Chondrocyte (in vitro differentiated cells): ENCODE results near the gene SHH. TPM values are rescaled to one million over a fixed set of nuclear protein-coding genes. Genes with fewer than 3 reads are reported as not detected.

ENCODE experiments used
- DNase-seq: peaks from one replicate; pipeline ENCODE4 v3.0.0; 2021; ENCODE audit warnings: mixed read lengths, low spot score
- H3K27ac Mint-ChIP-seq: one replicate; pipeline ENCODE4 v1.8.0; 2021; ENCODE audit warnings: mild to moderate bottlenecking, moderate library complexity, mixed read lengths; ENCODE audit not compliant: unreplicated experiment
- H3K27me3 Mint-ChIP-seq: 2 replicates; pipeline ENCODE4 v1.8.0; 2021; ENCODE audit warnings: low read depth, mixed read lengths
- H3K36me3 Mint-ChIP-seq: 2 replicates; pipeline ENCODE4 v1.8.0; 2021; ENCODE audit warnings: low read depth, mixed read lengths
- H3K4me1 Mint-ChIP-seq: 2 replicates; pipeline ENCODE4 v1.8.0; 2021; ENCODE audit warnings: low read depth, mild to moderate bottlenecking, mixed read lengths
- H3K4me3 Mint-ChIP-seq: one replicate; pipeline ENCODE4 v1.8.0; 2021; ENCODE audit warnings: mild to moderate bottlenecking, moderate library complexity, mixed read lengths; ENCODE audit not compliant: unreplicated experiment
- H3K9me3 Mint-ChIP-seq: 2 replicates; pipeline ENCODE4 v1.8.0; 2021; ENCODE audit warnings: low read depth, mixed read lengths
- CTCF ChIP-seq: fragments of 200-600 bp; sonication (generic); IDR thresholded peaks from 2 replicates; pipeline ENCODE4 v1.5.0; 2021; ENCODE audit warnings: antibody characterized with exemption, mild to moderate bottlenecking, moderate library complexity
- total RNA-seq: library from RNA; stranded (reverse); gene quantifications from 3 replicates; pipeline ENCODE4 v1.2.1, GENCODE V29; 2021

Gene SHH
- total RNA-seq, 1 donor from 2014 or later = not detected

DNA sequence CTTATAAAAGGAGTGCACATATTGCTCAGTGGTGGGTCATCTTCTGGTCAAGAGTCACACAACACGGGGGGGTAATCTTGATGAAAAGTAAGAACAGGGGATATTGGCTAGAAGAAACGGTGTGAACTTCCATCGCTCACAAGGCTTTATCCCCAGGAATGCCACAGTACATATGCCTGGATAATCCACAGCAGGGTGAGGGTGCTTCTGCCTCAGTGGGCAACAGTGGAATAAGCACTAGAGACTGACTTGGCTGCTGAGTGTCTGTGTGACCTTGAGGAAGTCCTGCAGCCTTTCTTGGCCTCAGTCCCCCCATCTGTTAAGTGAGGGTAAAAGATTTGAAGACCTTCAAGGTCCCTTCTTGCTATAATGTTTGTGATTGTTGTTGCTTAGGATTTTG is 44.9 kb upstream of the SHH start:
- no peak overlapping the region for H3K4me3 Mint-ChIP-seq
- peaks cover 14% of the 10 kb centered on the region for H3K27me3 Mint-ChIP-seq
- peaks cover 3% of the 10 kb centered on the region for H3K4me1 Mint-ChIP-seq
- TF ChIP-seq CTCF = no peak
- DNase-seq = no peak
- H3K36me3 Mint-ChIP-seq = no peaks in the 10 kb centered on the region
- H3K9me3 Mint-ChIP-seq = peaks cover 10% of the 10 kb centered on the region
- no peak overlapping the region for H3K27ac Mint-ChIP-seq

DNA sequence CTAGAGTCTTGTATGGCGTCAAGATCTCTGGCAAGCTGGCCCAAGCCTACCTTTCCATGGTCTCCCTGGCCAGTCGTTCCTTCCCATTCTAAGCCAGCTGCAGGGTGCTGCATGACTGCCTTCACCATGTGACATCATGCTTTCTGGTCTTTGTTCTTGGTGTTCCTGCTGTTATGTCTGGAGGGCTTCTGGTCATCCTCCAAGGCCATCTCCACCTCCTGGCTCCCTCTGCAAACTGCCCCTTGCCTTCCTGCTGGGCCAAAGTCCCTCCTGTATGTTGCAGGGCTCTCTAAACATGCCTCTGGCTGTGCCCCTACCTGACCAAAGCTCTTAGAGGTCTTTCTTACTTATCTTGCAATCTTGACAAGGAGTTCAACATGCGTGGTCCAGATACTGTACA is 44.4 kb upstream of the SHH start:
- peak; percentile 20 for DNase-seq
- Mint-ChIP-seq H3K27ac (no peak overlapping the region), H3K36me3 (no peaks in the 10 kb centered on the region), H3K27me3 (peaks cover 11% of the 10 kb centered on the region), H3K9me3 (peaks cover 10% of the 10 kb centered on the region), H3K4me3 (no peak overlapping the region), H3K4me1 (peaks cover 3% of the 10 kb centered on the region)
- no peak for TF ChIP-seq CTCF

- Mint-ChIP-seq H3K9me3 (peaks cover 10% of the 10 kb centered on the region), H3K27me3 (peaks cover 21% of the 10 kb centered on the region), H3K27ac (no peak overlapping the region), H3K36me3 (no peaks in the 10 kb centered on the region), H3K4me3 (no peak overlapping the region), H3K4me1 (no peaks in the 10 kb centered on the region)
- DNase-seq = no peak
- TF ChIP-seq CTCF = no peak
These were observed 40.4 kb upstream of the SHH start for GRCh38 chr7:155852426-155853301.

DNA sequence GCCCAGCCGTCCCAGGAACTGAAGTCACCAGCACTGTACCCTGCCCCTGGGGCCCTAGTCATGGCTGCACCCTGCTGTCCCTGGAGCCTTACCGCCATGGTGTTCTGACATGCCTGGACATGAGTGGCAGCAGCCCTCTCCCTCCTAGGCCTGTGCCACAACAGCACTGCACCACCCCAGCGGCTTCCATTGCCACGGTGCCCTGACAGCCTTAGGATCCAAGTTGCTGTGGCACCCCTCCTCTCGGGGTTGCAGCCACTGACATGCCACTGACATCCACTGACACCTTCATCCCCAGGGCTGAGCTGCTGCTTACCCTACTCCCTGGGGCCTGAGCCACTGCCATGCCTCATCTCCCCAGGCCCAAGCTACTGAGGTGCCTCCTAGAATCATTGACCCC is 39.6 kb upstream of the SHH start:
- no peaks in the 10 kb centered on the region for H3K36me3 Mint-ChIP-seq
- peaks cover 21% of the 10 kb centered on the region for H3K27me3 Mint-ChIP-seq
- no peak for TF ChIP-seq CTCF
- DNase-seq = no peak
- H3K27ac Mint-ChIP-seq = no peak overlapping the region
- H3K4me3 Mint-ChIP-seq = no peak overlapping the region
- H3K9me3 Mint-ChIP-seq = peaks cover 10% of the 10 kb centered on the region
- H3K4me1 Mint-ChIP-seq = no peaks in the 10 kb centered on the region

GRCh38 chr7:155850766-155851678 is 38.8 kb upstream of the SHH start:
- H3K27me3 Mint-ChIP-seq = peaks cover 18% of the 10 kb centered on the region
- H3K4me3 Mint-ChIP-seq = no peak overlapping the region
- H3K4me1 Mint-ChIP-seq = no peaks in the 10 kb centered on the region
- H3K27ac Mint-ChIP-seq = no peak overlapping the region
- TF ChIP-seq CTCF = no peak
- H3K36me3 Mint-ChIP-seq = no peaks in the 10 kb centered on the region
- DNase-seq = no peak
- H3K9me3 Mint-ChIP-seq = peaks cover 10% of the 10 kb centered on the region
